Epithelial cell of proximal tubule (primary cell): Measurements from ENCODE around the gene NSFL1C. TPM values are rescaled to one million over a fixed set of nuclear protein-coding genes. Genes with fewer than 3 reads are reported as not detected.
"Not testable (repeated sequence)": the region's sequence is repeated elsewhere in the genome, so short reads cannot be mapped to it uniquely, and the experiment has no call there.

ENCODE experiments used
- DNase-seq: peaks from one replicate; pipeline ENCODE4 v3.0.0-alpha.2; 2011; ENCODE audit warnings: low read depth
- H3K4me3 ChIP-seq: 2 replicates; pipeline ENCODE4 v1.5.1; 2011; ENCODE audit warnings: low read depth, mild to moderate bottlenecking, low read length
- total RNA-seq: library from RNA; depleted of rRNA; stranded (reverse); fragments of >200 nt; gene quantifications from 2 replicates; pipeline ENCODE4 v1.2.3, GENCODE V29; 2015
- TF ChIP-seq, protein P1 (sequence below): conservative IDR thresholded peaks from 2 replicates; pipeline ENCODE4 v1.5.1; 2012; ENCODE audit warnings: low read depth, mild to moderate bottlenecking, low read length

NSFL1C gene
- total RNA-seq, 1 donor from 2014 or later, result 61.6 TPM

GRCh38 chr20:1398185-1398584, 68.5 kb downstream of the NSFL1C start:
- not testable (repeated sequence) for H3K4me3 ChIP-seq, DNase-seq
- TF ChIP-seq, protein P1, sequence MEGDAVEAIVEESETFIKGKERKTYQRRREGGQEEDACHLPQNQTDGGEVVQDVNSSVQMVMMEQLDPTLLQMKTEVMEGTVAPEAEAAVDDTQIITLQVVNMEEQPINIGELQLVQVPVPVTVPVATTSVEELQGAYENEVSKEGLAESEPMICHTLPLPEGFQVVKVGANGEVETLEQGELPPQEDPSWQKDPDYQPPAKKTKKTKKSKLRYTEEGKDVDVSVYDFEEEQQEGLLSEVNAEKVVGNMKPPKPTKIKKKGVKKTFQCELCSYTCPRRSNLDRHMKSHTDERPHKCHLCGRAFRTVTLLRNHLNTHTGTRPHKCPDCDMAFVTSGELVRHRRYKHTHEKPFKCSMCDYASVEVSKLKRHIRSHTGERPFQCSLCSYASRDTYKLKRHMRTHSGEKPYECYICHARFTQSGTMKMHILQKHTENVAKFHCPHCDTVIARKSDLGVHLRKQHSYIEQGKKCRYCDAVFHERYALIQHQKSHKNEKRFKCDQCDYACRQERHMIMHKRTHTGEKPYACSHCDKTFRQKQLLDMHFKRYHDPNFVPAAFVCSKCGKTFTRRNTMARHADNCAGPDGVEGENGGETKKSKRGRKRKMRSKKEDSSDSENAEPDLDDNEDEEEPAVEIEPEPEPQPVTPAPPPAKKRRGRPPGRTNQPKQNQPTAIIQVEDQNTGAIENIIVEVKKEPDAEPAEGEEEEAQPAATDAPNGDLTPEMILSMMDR, result peak; percentile 45

GRCh38 chr20:1397710-1398109, 68.9 kb downstream of the NSFL1C start:
- DNase-seq, result no peak
- TF ChIP-seq, protein P1, result no peak
- no peak overlapping the region for H3K4me3 ChIP-seq

GRCh38 chr20:1396702-1397101, 69.9 kb downstream of the NSFL1C start:
- no peak overlapping the region for H3K4me3 ChIP-seq
- DNase-seq, result no peak
- TF ChIP-seq, protein P1, result no peak

DNA sequence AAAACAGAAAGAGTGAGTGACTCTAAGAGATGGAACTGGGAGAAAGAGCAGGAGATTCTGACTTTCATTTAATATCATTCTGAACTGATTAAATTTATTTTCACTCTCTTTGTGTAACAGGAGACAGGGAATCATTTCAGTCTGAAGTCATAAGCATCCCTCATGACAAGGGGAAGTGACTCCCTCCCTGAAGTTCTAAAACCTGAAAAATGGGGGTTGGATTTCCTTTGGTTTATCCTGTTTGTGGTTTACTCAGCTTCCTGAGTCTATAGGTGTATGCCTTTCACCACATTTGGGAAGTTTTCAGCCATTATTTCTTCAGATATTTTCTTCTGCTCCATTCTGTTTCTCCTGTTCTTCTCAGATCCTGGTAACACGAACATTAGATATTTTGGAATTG, 70.4 kb downstream of the NSFL1C start:
- no peak for DNase-seq
- no peak overlapping the region for H3K4me3 ChIP-seq
- TF ChIP-seq, protein P1, result no peak

DNA sequence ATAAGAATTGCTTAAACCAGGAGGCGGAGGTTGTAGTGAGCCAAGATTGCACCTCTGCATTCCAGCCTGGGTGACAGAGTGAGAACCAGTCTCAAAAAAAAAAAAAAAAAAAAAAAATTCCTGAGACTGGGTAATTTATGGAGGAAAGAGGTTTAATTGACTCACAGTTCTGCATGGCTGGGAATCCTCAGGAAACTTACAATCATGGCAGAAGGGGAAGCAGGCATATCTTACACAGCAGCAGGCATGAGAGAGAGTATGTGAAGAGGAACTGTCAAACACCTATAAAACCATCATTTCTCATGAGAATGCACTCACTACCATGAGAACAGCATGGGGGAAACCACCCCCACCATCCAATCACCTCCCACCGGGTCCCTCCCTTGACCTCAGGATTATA, 72.0 kb downstream of the NSFL1C start:
- H3K4me3 ChIP-seq, result no peak overlapping the region
- TF ChIP-seq, protein P1, result no peak
- no peak for DNase-seq

- TF ChIP-seq, protein P1, result no peak
- no peak for DNase-seq
- peak overlapping the region; percentile 95 for H3K4me3 ChIP-seq
Measured at GRCh38 chr20:1393507-1393882, 73.2 kb downstream of the NSFL1C start.

DNA sequence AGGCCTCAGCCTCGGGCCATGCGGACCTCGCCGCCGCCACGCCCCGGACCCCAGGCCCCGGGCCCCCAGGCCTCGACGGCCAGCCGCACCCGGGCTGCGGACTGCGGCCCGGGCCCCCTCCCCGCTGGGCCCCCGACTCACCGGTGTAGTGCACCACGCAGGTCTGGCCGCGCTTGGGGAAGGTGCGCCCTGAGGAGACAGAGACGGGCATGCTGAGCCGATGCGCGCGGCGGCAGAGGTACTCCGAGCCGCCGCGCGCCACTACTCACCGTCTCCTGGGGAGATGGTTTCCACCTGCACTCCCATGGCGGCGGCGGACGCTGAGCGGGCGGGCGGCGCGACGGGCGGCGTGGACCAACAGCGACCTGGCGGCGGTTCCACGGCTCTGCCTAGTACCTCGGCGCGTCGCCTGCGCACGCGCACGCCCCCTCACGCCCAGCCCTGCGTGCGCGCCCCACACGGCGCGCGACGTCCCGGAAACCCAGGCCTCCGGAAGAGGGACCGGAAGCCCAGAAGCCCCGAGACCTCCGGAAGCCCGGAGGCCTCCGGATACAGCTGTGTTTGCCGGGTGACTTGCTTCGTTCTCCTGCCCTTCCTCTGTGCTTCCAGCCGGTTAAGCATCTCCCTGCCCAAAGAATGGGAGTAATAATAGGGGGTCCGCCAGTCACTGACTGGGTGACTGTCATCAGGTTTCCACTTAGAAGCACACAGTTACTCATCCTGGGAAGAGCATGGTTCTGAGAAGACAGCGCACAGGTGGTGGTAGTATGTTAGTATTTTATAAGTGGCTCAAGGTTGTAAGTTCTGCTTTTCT, 73.7 kb downstream of the NSFL1C start, which contains the start of gene FKBP1A:
FKBP1A (minus strand) TSS at position 362 of the 814 bp plus-strand sequence; CDS start at position 306, 56 bp downstream.
- TF ChIP-seq, protein P1, result no peak
- H3K4me3 ChIP-seq, result peak within 1 kb of the TSS; percentile 95
- no peak for DNase-seq
